HG03066 (cell line): Measurements from ENCODE around the gene CIB4.

Experiments used
- ATAC-seq: cut with Tn5 transposase; IDR thresholded peaks from one replicate; pipeline ENCODE4 v1.9.1; 2021; ENCODE audit warnings: low read depth; ENCODE audit not compliant: unreplicated experiment

The CIB4 gene

DNA sequence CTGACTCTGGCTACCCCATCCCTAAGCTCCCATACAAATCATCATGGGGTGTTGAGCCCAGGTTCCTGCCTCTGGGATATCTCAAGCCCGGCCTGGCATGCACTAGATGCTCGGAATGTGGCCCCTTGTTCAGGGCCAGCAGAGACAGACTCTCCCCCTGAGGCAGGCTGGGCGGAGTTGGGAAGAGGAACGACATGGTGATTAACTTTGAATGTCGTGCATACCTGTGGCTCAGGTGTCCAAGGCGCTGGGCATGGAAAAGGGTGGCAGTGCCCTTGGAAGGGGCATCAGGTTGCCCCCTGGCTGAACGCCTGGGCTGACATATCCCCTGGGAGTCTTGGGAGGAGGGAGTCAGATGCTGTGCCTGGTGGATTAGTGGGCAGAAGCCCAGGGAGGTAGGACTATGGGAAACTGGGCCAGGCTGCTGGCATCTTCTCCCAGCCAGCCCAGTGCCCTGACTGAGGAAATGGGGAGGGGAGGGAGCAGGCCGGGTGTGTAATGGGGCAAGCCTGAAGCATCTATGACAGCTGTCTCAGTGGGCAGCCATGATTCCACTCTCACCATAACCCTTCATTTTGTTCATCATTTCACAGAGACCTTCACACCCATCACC is 105.4 kb downstream of the CIB4 start:
- no peak for ATAC-seq

DNA sequence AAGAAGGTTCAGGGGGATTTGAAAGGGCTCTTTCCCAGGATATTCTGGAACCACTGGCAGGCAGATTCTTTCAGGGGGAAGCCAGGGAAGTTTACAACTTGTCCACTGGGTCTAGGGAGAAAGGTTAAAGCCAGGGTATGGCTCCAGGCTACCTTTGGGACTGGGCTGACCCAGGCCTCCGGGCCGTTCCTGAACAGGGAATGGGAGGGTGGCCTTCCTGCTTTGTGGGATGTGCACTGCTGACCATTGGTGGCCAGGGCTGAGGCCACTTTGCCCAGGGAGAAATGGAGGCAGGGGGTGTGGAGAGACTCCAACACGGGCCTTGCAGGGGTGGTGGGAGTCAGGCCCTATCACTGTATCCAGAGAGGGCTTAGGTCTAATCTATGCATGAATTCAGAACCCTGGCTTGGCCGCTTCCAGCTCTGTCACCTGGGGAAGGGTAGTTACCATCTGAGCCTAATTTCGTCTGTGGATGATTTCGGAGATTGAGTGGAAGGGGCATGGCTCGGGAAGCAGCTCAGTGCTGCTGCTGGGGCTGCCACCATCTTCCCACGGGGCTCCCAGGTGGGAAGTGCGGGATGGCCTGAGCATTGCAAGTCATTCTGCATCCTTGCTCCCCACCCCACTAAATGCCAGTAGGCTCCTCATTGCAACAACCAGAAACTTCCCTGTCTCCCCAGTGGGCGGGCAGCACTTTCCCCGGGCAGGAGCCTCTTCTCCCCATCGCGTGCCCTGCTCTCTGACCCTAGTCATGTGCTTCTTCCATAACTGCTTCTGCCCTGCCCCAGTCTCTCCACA is 106.1 kb downstream of the CIB4 start:
- ATAC-seq: no peak

DNA sequence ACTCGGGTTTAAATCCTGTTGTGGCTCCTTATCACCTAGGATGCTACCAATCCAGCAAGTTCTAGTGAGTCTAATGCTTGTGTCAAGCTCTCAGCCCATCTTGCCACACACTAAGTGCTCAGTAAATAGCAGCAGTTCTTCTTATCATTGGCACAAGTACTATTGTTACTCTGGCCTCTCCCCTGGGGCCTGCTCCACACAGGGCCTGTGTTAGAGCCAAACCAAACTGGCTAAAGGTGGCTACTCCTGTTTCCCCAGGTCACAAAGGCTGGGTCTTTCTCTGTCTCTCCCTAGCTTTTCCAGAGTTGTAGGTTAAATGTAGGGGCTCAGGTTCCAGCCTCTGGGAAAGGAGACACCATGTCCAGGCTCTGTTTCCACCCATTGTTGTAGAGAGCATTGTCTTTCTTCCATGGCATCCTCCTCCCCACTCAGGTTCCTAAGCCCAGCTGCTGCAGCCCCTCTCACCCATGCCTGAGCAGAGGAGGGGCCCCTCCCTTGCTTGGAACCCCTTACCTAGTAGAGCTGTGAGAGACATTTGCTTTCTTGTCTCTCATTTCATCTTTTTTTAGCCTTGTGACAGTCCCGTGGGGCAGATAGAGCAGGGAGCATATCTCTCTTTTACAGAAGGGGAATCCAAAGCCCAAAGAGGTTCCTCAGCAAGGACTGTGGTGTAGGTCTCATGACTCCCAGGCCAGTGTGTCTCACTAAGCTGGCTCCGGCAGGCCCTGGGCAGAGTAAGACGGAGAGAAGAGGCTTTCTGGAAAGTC is 106.9 kb downstream of the CIB4 start:
- no peak for ATAC-seq

DNA sequence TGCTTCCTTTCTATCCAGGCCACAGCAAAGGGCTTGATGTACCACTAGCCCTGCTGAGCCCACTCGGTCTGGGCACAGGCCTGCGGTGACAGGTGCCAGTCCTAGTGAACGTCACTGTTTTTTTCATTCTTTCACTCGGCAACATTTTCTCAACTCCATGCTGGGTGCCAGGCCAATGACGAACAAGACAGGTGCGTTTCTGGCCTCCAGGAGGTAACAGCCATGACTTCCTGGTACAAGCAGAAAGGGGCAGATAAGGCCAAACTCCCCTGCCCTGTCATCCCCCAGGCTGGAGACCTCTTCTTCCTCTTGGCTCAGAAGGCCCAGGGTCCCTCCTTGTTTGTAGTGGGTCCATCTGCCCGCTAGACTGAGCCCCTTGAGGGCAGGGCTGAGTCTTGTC is 107.5 kb downstream of the CIB4 start:
- no peak for ATAC-seq

DNA sequence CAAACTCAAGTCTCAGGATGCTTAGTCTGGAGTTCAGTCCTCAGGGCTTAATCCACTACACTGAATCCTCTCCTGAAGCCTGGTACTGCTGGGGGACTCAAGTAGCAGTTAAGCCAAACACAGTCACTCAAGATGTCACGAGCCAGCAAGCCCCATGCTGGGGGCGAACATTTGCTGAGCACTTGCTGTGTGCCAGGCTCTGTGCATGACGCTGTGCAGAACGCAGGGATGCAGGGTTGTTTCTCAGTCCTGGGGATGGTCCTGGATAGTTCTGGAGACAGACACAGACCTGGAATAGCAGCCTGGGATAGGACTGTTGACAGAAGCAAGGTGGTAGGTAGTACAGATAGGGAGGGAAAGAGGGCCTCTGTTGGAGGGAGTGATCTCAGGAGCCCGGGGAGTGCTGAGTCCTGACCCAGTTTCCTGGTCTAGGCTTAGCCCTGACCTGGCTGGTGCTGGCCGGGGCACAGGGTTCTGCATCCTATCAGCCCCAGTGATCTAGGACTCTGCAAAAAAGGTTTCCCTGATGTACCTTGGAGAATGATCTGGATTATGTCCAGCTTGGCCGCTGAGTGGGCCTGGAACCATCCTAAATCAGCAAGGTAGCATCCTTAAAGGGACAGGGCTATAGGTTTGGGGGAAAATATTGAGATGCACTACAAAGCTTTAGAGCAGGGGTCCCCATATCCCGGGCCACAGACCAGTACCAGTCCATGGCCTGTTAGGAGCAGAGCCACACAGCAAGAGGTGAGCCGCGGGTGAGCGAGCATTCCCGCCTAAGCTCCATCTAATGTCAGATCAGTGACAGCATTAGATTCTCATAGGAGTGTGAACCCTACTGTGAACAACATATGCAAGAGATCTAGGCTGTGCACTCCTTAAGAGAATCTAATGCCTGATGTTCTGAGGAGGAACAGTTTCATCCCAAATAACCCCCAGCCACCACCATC is 108.6 kb downstream of the CIB4 start:
- ATAC-seq: no peak
